Stomach (tissue), 4 donors: ENCODE data around the gene THY1.

Experiments used
- CTCF ChIP-seq, 7 experiments: fragments of 450-650 bp in 4 of 7; fragments of 200-600 bp in 3 of 7; sonication (generic) in 3 of 7; IDR thresholded peaks; one replicate each; pipeline ENCODE4 v1.5.1; 2016 to 2019; ENCODE audit warnings: antibody characterized with exemption in 7 of 7, control low read depth in 2 of 7, mild to moderate bottlenecking in 1 of 7
- EP300 ChIP-seq: sonication (generic); formaldehyde crosslinking; IDR thresholded peaks from one replicate; pipeline ENCODE4 v1.6.1; 2017; ENCODE audit warnings: antibody characterized with exemption
- POLR2A ChIP-seq, 4 donors: fragments of 450-650 bp; IDR thresholded peaks; one replicate each; pipeline ENCODE4 v1.6.1; 2016; ENCODE audit warnings: antibody characterized with exemption in 4 of 4, control low read depth in 2 of 4, mild to moderate bottlenecking in 1 of 4, moderate library complexity in 1 of 4
- POLR2AphosphoS5 ChIP-seq, 3 donors: sonication (generic); formaldehyde crosslinking; IDR thresholded peaks; one replicate each; pipeline ENCODE4 v1.6.1; 2016; ENCODE audit warnings: antibody characterized with exemption in 3 of 3

DNA sequence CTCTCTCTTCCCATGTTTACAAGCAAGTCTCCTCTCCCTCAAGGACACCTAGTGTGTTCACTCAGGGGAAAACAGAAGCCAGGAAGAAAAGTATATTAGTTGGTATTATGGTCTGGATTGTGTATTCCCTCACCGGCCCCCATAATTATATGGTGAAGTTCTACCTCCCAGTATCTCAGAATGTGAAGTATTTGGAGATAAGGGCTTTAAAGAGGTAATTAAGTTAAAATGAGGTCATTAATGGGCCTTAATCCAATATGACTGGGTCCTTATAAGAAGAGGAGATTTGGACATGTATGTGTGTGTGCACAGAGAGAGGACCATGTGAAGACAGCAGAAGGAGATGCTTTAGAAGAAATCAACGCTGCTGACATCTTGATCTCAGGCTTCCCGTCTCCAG, 26.5 kb upstream of the THY1 start:
- TF ChIP-seq CTCF (IDR thresholded peaks at IDR 0.05), result no peak
- TF ChIP-seq EP300, result no peak
- no peak for TF ChIP-seq POLR2A (IDR thresholded peaks at IDR 0.05)
- no peak for TF ChIP-seq POLR2AphosphoS5 (IDR thresholded peaks at IDR 0.05)
